IPS-18a (cell line): ENCODE data around the gene HPD.
"Not testable (repeated sequence)": the region's sequence is repeated elsewhere in the genome, so short reads cannot be mapped to it uniquely, and the experiment has no call there.

Experiments used
- H3K27ac ChIP-seq: one replicate; pipeline ENCODE4 v1.5.1; 2013; ENCODE audit warnings: low read length
- H3K27me3 ChIP-seq: one replicate; pipeline ENCODE4 v1.6.1; 2013; ENCODE audit warnings: mild to moderate bottlenecking, low read length; ENCODE audit not compliant: control insufficient read depth, insufficient read depth
- H3K36me3 ChIP-seq: one replicate; pipeline ENCODE4 v1.6.1; 2013; ENCODE audit warnings: low read depth, low read length; ENCODE audit not compliant: control insufficient read depth
- H3K4me1 ChIP-seq: one replicate; pipeline ENCODE4 v1.6.1; 2013; ENCODE audit warnings: low read depth, low read length; ENCODE audit not compliant: control insufficient read depth
- H3K4me3 ChIP-seq: one replicate; pipeline ENCODE4 v1.5.1; 2013; ENCODE audit warnings: low read length
- H3K9ac ChIP-seq: one replicate; pipeline ENCODE4 v1.6.1; 2013; ENCODE audit warnings: mild to moderate bottlenecking, low read length, moderate library complexity
- H3K9me3 ChIP-seq: one replicate; pipeline ENCODE4 v1.6.1; 2013; ENCODE audit warnings: low read depth, low read length; ENCODE audit not compliant: control insufficient read depth

The HPD gene

GRCh38 chr12:121888083-121888477, 29.4 kb upstream of the HPD start:
- Histone ChIP-seq H3K36me3 (no peaks in the 10 kb centered on the region), H3K9me3 (no peaks in the 10 kb centered on the region), H3K4me1 (peaks cover 3% of the 10 kb centered on the region), H3K27me3 (peaks cover 10% of the 10 kb centered on the region), H3K27ac (no peak overlapping the region), H3K9ac (no peak overlapping the region), H3K4me3 (peak overlapping the region; percentile 74)

- not testable (repeated sequence) for H3K4me1 ChIP-seq, H3K27ac ChIP-seq, H3K9ac ChIP-seq, H3K9me3 ChIP-seq, H3K36me3 ChIP-seq, H3K4me3 ChIP-seq, H3K27me3 ChIP-seq
Observed at GRCh38 chr12:121885129-121885528, 26.5 kb upstream of the HPD start.

GRCh38 chr12:121883315-121883660, 24.6 kb upstream of the HPD start:
- Histone ChIP-seq H3K4me1 (peaks cover 3% of the 10 kb centered on the region), H3K4me3 (no peak overlapping the region), H3K9ac (no peak overlapping the region), H3K27me3 (peaks cover 10% of the 10 kb centered on the region), H3K9me3 (no peaks in the 10 kb centered on the region), H3K36me3 (no peaks in the 10 kb centered on the region), H3K27ac (no peak overlapping the region)

GRCh38 chr12:121876080-121876447, 17.4 kb upstream of the HPD start:
- not testable (repeated sequence) for H3K4me1 ChIP-seq, H3K27me3 ChIP-seq, H3K36me3 ChIP-seq, H3K27ac ChIP-seq, H3K9me3 ChIP-seq, H3K4me3 ChIP-seq, H3K9ac ChIP-seq

- Histone ChIP-seq H3K9me3 (no peaks in the 10 kb centered on the region), H3K9ac (no peak overlapping the region), H3K4me3 (no peak overlapping the region), H3K36me3 (no peaks in the 10 kb centered on the region), H3K27me3 (no peaks in the 10 kb centered on the region), H3K4me1 (no peaks in the 10 kb centered on the region), H3K27ac (no peak overlapping the region)
Observed at GRCh38 chr12:121875582-121875981, 16.9 kb upstream of the HPD start.

- H3K27me3 ChIP-seq: no peaks in the 10 kb centered on the region
- H3K4me1 ChIP-seq: no peaks in the 10 kb centered on the region
- no peak overlapping the region for H3K27ac ChIP-seq
- H3K9ac ChIP-seq: no peak overlapping the region
- H3K4me3 ChIP-seq: no peak overlapping the region
- no peaks in the 10 kb centered on the region for H3K36me3 ChIP-seq
- H3K9me3 ChIP-seq: no peaks in the 10 kb centered on the region
Observed at GRCh38 chr12:121874071-121874470, 15.4 kb upstream of the HPD start.

- Histone ChIP-seq H3K4me1 (no peaks in the 10 kb centered on the region), H3K27ac (no peak overlapping the region), H3K9ac (no peak overlapping the region), H3K4me3 (no peak overlapping the region), H3K27me3 (no peaks in the 10 kb centered on the region), H3K9me3 (no peaks in the 10 kb centered on the region), H3K36me3 (no peaks in the 10 kb centered on the region)
Observed at GRCh38 chr12:121873216-121873569, 14.5 kb upstream of the HPD start.

GRCh38 chr12:121872546-121873215, 14.0 kb upstream of the HPD start:
- Histone ChIP-seq H3K4me3 (no peak overlapping the region), H3K4me1 (no peaks in the 10 kb centered on the region), H3K9me3 (no peaks in the 10 kb centered on the region), H3K27me3 (no peaks in the 10 kb centered on the region), H3K36me3 (no peaks in the 10 kb centered on the region), H3K9ac (no peak overlapping the region), H3K27ac (no peak overlapping the region)

- no peaks in the 10 kb centered on the region for H3K9me3 ChIP-seq
- H3K9ac ChIP-seq: no peak overlapping the region
- H3K27ac ChIP-seq: no peak overlapping the region
- no peak overlapping the region for H3K4me3 ChIP-seq
- H3K36me3 ChIP-seq: no peaks in the 10 kb centered on the region
- H3K27me3 ChIP-seq: no peaks in the 10 kb centered on the region
- H3K4me1 ChIP-seq: no peaks in the 10 kb centered on the region
Observed at GRCh38 chr12:121871467-121871866, 12.8 kb upstream of the HPD start.

GRCh38 chr12:121869229-121869628, 10.6 kb upstream of the HPD start:
- H3K9ac ChIP-seq, H3K27ac ChIP-seq, H3K36me3 ChIP-seq, H3K27me3 ChIP-seq, H3K9me3 ChIP-seq, H3K4me1 ChIP-seq, H3K4me3 ChIP-seq: not testable (repeated sequence)

- Histone ChIP-seq H3K4me1 (no peaks in the 10 kb centered on the region), H3K9me3 (no peaks in the 10 kb centered on the region), H3K36me3 (no peaks in the 10 kb centered on the region), H3K27me3 (no peaks in the 10 kb centered on the region), H3K27ac (no peak overlapping the region), H3K9ac (no peak overlapping the region), H3K4me3 (no peak overlapping the region)
Observed at GRCh38 chr12:121866331-121866730, 7.7 kb upstream of the HPD start.

GRCh38 chr12:121861636-121862254, 3.1 kb upstream of the HPD start:
- no peaks in the 10 kb centered on the region for H3K36me3 ChIP-seq
- no peak overlapping the region for H3K4me3 ChIP-seq
- H3K27me3 ChIP-seq: no peaks in the 10 kb centered on the region
- H3K9ac ChIP-seq: no peak overlapping the region
- no peaks in the 10 kb centered on the region for H3K9me3 ChIP-seq
- peaks cover 7% of the 10 kb centered on the region for H3K4me1 ChIP-seq
- H3K27ac ChIP-seq: no peak overlapping the region
